Endothelial cell of umbilical vein (primary cell): ENCODE results near the gene ST6GALNAC3. TPM values are rescaled to one million over a fixed set of nuclear protein-coding genes. Genes with fewer than 3 reads are reported as not detected.

Experiments
- BruUV-seq: library from RNA; stranded (reverse); fragments of 400-500 nt; replicated peaks from 2 replicates; lab custom pipeline; 2021; lab: Mats Ljungman, UMichigan
- CTCF ChIA-PET: fragments of 300-600, 350-600 bp; sonication (Branson Sonifier 250); formaldehyde crosslinking; loops from one replicate; lab custom pipeline; 2021; ENCODE audit warnings: antibody characterized with exemption, inconsistent platforms; lab: Charles Lee
- POLR2A ChIA-PET: fragments of 300-600, 350-600 bp; sonication (Branson Sonifier 250); formaldehyde crosslinking; loops from one replicate; lab custom pipeline; 2021; ENCODE audit warnings: antibody characterized with exemption, inconsistent platforms; lab: Charles Lee
- DNase-seq: peaks from one replicate; pipeline ENCODE4 v3.0.0-alpha.2; 2011; ENCODE audit warnings: low read depth, low spot score
- FAIRE-seq: peaks from 2 replicates; lab custom pipeline; 2011; peaks lifted over from hg19 to GRCh38; lab: Jason Lieb, UNC
- H2AFZ ChIP-seq: 2 replicates; pipeline ENCODE4 v1.6.0; 2012; ENCODE audit warnings: low read depth, low read length, control low read depth, inconsistent platforms
- H3K27ac ChIP-seq: 2 replicates; pipeline ENCODE4 v1.5.1; 2011; ENCODE audit warnings: low read depth, mild to moderate bottlenecking, control low read depth, low read length, moderate library complexity; ENCODE audit not compliant: insufficient read depth
- H3K27me3 ChIP-seq, 2 experiments: 2 replicates each; pipeline versions ENCODE4 v1.6.0 to v1.6.1; 2011; ENCODE audit warnings: low read length in 2 of 2, mixed read lengths in 1 of 2; ENCODE audit not compliant: control insufficient read depth in 2 of 2, insufficient read depth in 2 of 2
- H3K36me3 ChIP-seq, 2 experiments: 2 replicates in 1 of 2; 3 replicates in 1 of 2; pipeline ENCODE4 v1.5.1; 2011; ENCODE audit warnings: low read length in 2 of 2, mild to moderate bottlenecking in 1 of 2, moderate library complexity in 1 of 2; ENCODE audit not compliant: control insufficient read depth in 2 of 2, insufficient read depth in 2 of 2; ENCODE audit errors: extremely low read depth in 1 of 2
- H3K4me1 ChIP-seq: 3 replicates; pipeline ENCODE4 v1.5.1; 2011; ENCODE audit warnings: mild to moderate bottlenecking, low read length; ENCODE audit not compliant: control insufficient read depth, insufficient read depth; ENCODE audit errors: extremely low read depth
- H3K4me2 ChIP-seq: 2 replicates; pipeline ENCODE4 v1.6.1; 2011; ENCODE audit warnings: low read length, control low read depth, mixed read lengths; ENCODE audit not compliant: insufficient read depth
- H3K4me3 ChIP-seq, 3 experiments: fragments of 200-600 bp in 1 of 3; sonication (generic), shearing (Covaris generic) in 1 of 3; replicated peaks in 1 of 3; 2 replicates each; pipeline ENCODE4 v1.5.1; 2011 to 2016; ENCODE audit warnings: control low read depth in 3 of 3, low read length in 3 of 3, mild to moderate bottlenecking in 2 of 3, inconsistent platforms in 1 of 3, low read depth in 1 of 3, moderate library complexity in 1 of 3; ENCODE audit not compliant: insufficient read depth in 1 of 3
- H3K79me2 ChIP-seq: 2 replicates; pipeline ENCODE4 v1.6.0; 2012; ENCODE audit warnings: low read length, inconsistent platforms; ENCODE audit not compliant: control insufficient read depth, insufficient read depth
- H3K9ac ChIP-seq: replicated peaks from 2 replicates; pipeline ENCODE3; 2011; ENCODE audit warnings: low read length, control low read depth; ENCODE audit not compliant: insufficient read depth; ENCODE audit errors: extremely low read depth
- H3K9me1 ChIP-seq: replicated peaks from 3 replicates; pipeline ENCODE4 v1.6.0; 2011; ENCODE audit warnings: mild to moderate bottlenecking, low read length; ENCODE audit not compliant: control insufficient read depth, insufficient read depth; ENCODE audit errors: extremely low read depth
- H3K9me3 ChIP-seq: replicated peaks from 2 replicates; pipeline ENCODE4 v1.5.1; 2012; ENCODE audit warnings: low read length, inconsistent platforms; ENCODE audit not compliant: control insufficient read depth, insufficient read depth
- H4K20me1 ChIP-seq: replicated peaks from 2 replicates; pipeline ENCODE3; 2011; ENCODE audit warnings: mild to moderate bottlenecking, low read length; ENCODE audit not compliant: control insufficient read depth, insufficient read depth; ENCODE audit errors: extremely low read depth
- EZH2 ChIP-seq: IDR thresholded peaks from 2 replicates; pipeline ENCODE4 v1.6.1; 2012; ENCODE audit warnings: borderline replicate concordance, low read depth, mild to moderate bottlenecking, moderate library complexity, low read length, inconsistent platforms; ENCODE audit not compliant: severe bottlenecking
- FOS ChIP-seq: IDR thresholded peaks from 2 replicates; pipeline ENCODE4 v1.6.1; 2011; ENCODE audit warnings: mild to moderate bottlenecking, low read length, moderate library complexity, borderline replicate concordance; ENCODE audit not compliant: insufficient read depth
- GATA2 ChIP-seq: IDR thresholded peaks from 2 replicates; pipeline ENCODE4 v1.7.0; 2011; ENCODE audit warnings: low read depth, mild to moderate bottlenecking, moderate library complexity, mixed read lengths, low read length; ENCODE audit not compliant: insufficient read length, insufficient read depth
- JUN ChIP-seq: IDR thresholded peaks from 2 replicates; pipeline ENCODE4 v1.6.1; 2011; ENCODE audit warnings: borderline replicate concordance, low read depth; ENCODE audit not compliant: insufficient read length, insufficient read depth
- MYC ChIP-seq: IDR thresholded peaks from one replicate; pipeline ENCODE4 v1.6.1; 2011; ENCODE audit warnings: mild to moderate bottlenecking, low read depth, low read length
- POLR2A ChIP-seq: IDR thresholded peaks from 2 replicates; pipeline ENCODE4 v1.6.1; 2012; ENCODE audit warnings: low read depth, mild to moderate bottlenecking, control low read depth, low read length
- POLR2AphosphoS5 ChIP-seq: IDR thresholded peaks from 2 replicates; pipeline ENCODE4 v1.6.1; 2012; ENCODE audit warnings: low read depth, mild to moderate bottlenecking, control low read depth, low read length, moderate library complexity; ENCODE audit not compliant: insufficient read depth
- dilution Hi-C: fragments of 300-500 bp; cut with MboI; formaldehyde crosslinking; loops from one replicate; pipeline ENCODE4 v1.15.0; 2019; ENCODE audit warnings: low sequenced_read_pairs; ENCODE audit not compliant: extremely low pct_ligation_motif_present
- intact Hi-C: fragments of 100-400 bp; cut with micrococcal nuclease; formaldehyde crosslinking; loops from one replicate; pipeline ENCODE4 v1.10.0; 2022
- polyA plus RNA-seq, 4 experiments: library from polyadenylated mRNA; depleted of rRNA in 3 of 4; stranded (reverse) in 3 of 4; unstranded in 1 of 4; fragments of >200 nt; gene quantifications; 2 replicates each; pipeline versions ENCODE4 v1.2.1 to v1.2.3, GENCODE V29; 2011 to 2012; ENCODE audit warnings: missing spikeins in 1 of 4
- total RNA-seq: library from RNA; stranded (reverse); gene quantifications from 2 replicates; pipeline ENCODE4 v1.2.3, GENCODE V29; 2021
- TF ChIP-seq, protein P1 (sequence below), 2 donors: IDR thresholded peaks; 1 replicate in 1 of 2; 2 replicates in 1 of 2; pipeline ENCODE4 v1.5.1; 2011; ENCODE audit warnings: low read length in 2 of 2, mild to moderate bottlenecking in 2 of 2, moderate library complexity in 2 of 2, control low read depth in 1 of 2, inconsistent platforms in 1 of 2, low read depth in 1 of 2; ENCODE audit not compliant: insufficient read depth in 1 of 2; ENCODE audit errors: extremely low read depth in 1 of 2

The ST6GALNAC3 gene
- total and polyA plus RNA-seq, 2 donors (not counting 3 experiments of a cell fraction or from before 2014, with no cell fraction given): 7.6 to 48.3 TPM

- H3K4me3 ChIP-seq: no peak overlapping the region
- H3K4me1 ChIP-seq: no peaks in the 10 kb centered on the region
- no TSS peak for BruUV-seq
- DNase-seq: no peak
- H3K9me1 ChIP-seq: peaks cover 3% of the 10 kb centered on the region
- TF ChIP-seq FOS (no peak), POLR2A (no peak), POLR2AphosphoS5 (no peak), GATA2 (no peak), JUN (no peak), MYC (no peak)
- TF ChIP-seq, protein P1, sequence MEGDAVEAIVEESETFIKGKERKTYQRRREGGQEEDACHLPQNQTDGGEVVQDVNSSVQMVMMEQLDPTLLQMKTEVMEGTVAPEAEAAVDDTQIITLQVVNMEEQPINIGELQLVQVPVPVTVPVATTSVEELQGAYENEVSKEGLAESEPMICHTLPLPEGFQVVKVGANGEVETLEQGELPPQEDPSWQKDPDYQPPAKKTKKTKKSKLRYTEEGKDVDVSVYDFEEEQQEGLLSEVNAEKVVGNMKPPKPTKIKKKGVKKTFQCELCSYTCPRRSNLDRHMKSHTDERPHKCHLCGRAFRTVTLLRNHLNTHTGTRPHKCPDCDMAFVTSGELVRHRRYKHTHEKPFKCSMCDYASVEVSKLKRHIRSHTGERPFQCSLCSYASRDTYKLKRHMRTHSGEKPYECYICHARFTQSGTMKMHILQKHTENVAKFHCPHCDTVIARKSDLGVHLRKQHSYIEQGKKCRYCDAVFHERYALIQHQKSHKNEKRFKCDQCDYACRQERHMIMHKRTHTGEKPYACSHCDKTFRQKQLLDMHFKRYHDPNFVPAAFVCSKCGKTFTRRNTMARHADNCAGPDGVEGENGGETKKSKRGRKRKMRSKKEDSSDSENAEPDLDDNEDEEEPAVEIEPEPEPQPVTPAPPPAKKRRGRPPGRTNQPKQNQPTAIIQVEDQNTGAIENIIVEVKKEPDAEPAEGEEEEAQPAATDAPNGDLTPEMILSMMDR (IDR thresholded peaks at IDR 0.05; ENCODE audit: extremely low read depth in 1 of 2, insufficient read depth in 1 of 2, low read depth in 1 of 2, low read length in 2 of 2): no peak
- CTCF ChIA-PET: no interaction called here
- intact Hi-C loops (no loop called here), dilution Hi-C loops (no loop called here)
- H4K20me1 ChIP-seq: no peaks in the 10 kb centered on the region
- H3K9me3 ChIP-seq: no peaks in the 10 kb centered on the region
- H3K36me3 ChIP-seq: no peaks in the 10 kb centered on the region
- FAIRE-seq: no peak
- no peak overlapping the region for H3K9ac ChIP-seq
- no peak overlapping the region for H2AFZ ChIP-seq
- no peak overlapping the region for H3K4me2 ChIP-seq
- H3K79me2 ChIP-seq: no peaks in the 10 kb centered on the region
- H3K27me3 ChIP-seq: no peaks in the 10 kb centered on the region
- no peak overlapping the region for H3K27ac ChIP-seq
- POLR2A ChIA-PET: no interaction called here
Observed at GRCh38 chr1:76303340-76303717, 228.8 kb downstream of the ST6GALNAC3 start.

DNA sequence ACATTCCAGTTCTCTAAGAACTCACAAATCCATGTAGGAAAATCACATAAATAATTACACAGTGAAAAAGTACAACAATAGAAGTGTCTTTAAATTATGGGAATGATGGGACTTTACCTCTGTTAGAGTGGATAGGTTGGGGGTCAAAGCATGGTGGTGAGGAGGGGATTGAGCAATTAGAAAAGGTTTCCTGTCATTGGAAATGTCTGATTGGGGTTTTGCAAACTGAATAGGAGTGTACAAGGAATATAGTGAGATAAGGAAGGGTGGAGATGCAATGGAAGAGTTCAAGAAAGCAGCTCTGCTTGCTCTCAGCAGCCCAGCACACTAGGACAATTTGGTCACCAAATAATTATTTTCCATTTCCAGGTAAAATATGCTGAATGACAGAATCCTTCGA, 238.8 kb downstream of the ST6GALNAC3 start:
- Histone ChIP-seq H4K20me1 (no peaks in the 10 kb centered on the region), H3K27me3 (no peaks in the 10 kb centered on the region), H3K9ac (no peak overlapping the region), H3K4me2 (no peak overlapping the region), H3K9me3 (no peaks in the 10 kb centered on the region), H2AFZ (no peak overlapping the region), H3K4me3 (no peak overlapping the region), H3K79me2 (no peaks in the 10 kb centered on the region), H3K4me1 (no peaks in the 10 kb centered on the region), H3K9me1 (no peaks in the 10 kb centered on the region), H3K27ac (no peak overlapping the region), H3K36me3 (no peaks in the 10 kb centered on the region)
- intact Hi-C loops: no loop called here
- ChIA-PET POLR2A (no interaction called here), CTCF (no interaction called here)
- FAIRE-seq: no peak
- TF ChIP-seq EZH2: no peak
- no peak for DNase-seq
- BruUV-seq: no TSS peak
- dilution Hi-C loops: no loop called here
